GM18867 (cell line): ENCODE measurements around the gene IQCK.

Experiments used
- ATAC-seq: cut with Tn5 transposase; IDR thresholded peaks from one replicate; pipeline ENCODE4 v1.9.1; 2021; ENCODE audit warnings: mild to moderate bottlenecking, moderate library complexity; ENCODE audit not compliant: unreplicated experiment

IQCK gene

GRCh38 chr16:19833581-19833980 is 115.5 kb downstream of the IQCK start:
- no peak for ATAC-seq

DNA sequence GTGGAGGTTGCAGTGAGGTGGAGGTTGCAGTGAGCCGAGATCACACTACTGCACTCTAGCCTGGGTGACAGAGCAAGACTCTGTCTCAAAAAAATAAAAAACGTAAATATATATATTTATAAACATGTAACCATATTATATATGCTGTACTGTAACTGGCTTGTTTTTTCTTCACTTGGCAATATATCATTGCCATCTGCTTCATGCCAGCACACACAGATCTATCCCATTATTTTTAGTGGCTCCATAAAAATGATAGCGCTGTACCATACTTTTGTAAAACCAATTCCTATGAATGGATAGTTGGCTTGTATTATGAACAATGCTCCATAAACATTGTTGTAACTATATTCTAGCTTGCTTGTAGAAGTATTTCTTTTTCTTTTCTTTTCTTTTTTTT is 117.1 kb downstream of the IQCK start:
- no peak for ATAC-seq

GRCh38 chr16:19835968-19836421 is 117.9 kb downstream of the IQCK start:
- no peak for ATAC-seq

DNA sequence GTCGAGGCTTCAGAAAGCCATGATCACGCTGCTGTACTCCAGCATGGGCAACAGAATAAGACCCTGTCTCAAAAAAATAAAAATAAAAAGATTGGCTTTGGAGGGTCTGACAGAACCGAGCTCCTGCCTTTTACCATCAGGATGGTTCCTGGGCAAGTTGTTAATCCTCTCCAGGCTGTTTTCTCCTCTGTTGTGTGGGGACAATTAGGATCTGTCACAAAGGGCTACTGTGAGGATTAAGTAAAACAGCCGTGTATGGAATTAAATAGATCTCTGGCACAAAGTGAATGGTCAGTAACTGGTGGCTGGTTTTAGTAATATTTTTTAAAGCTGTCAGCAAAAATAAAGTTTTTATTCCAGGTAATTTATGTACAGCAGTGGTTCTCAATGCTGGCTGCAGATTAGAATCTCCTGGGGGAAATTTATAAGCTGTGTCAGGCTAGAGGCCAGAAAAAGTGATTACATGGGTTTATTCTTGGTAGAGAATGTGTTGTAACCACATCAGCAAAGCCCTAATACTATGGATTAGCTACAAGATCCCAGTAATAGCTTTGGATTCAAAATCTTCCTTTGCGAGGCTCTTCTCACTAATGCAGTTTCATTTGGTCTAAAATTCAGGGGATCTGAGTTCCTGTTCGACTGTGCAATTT is 119.4 kb downstream of the IQCK start:
- no peak for ATAC-seq

- no peak for ATAC-seq
Observed at GRCh38 chr16:19837984-19838707, 120.1 kb downstream of the IQCK start.

GRCh38 chr16:19840524-19841110 is 122.5 kb downstream of the IQCK start:
- ATAC-seq = no peak

DNA sequence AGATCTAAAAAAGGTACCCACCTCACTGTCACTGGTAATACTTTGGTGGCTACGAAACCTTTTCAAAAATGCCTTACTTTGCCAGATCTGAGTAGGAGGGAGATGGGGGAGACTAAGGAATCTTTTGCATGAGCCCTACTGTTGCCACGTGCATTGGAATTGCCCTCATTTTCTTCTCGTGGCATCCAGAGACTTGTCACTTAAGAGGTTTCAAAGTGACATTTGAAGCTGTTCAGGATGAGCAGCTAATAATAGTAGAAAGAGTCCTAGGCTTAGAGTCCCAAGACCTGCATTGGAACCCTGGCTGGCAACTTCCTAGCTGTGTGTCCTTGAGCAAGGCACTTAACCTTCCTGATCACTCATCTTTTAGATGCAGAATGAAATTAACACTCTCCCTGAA is 123.1 kb downstream of the IQCK start:
- no peak for ATAC-seq

DNA sequence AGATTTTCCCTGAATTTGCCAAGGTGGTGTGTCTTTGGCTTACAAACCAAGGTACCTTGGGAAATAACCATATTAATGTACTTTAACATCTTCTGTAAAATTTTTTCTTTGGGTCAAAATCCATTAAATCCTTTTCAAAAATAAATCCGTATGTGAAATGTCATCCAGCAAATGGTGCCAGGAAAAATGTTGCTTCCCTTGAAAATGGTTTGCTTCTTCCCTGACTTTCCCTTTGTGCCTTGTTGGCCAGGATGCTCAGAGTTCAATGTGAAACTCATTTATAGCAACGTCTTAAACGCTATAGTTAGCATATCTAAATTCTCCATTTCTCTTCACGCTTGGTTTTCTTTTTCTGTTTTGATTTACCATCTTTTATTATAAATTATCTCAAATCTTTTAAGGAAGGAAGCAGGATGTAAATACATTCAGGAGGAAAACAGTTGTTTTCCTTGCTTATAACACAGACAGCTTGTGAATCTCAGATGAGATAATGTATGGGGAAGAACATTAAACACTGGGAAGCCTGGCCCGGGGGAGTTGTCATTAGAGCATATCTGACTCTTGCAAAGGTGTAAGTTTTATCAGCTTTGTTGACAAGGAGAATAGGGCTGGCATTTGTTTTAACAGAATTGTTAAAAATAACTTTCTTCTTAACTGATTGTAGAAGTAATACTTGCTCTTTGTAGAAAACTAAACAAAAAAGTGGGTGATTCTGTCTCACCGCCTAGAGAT is 124.5 kb downstream of the IQCK start:
- no peak for ATAC-seq

DNA sequence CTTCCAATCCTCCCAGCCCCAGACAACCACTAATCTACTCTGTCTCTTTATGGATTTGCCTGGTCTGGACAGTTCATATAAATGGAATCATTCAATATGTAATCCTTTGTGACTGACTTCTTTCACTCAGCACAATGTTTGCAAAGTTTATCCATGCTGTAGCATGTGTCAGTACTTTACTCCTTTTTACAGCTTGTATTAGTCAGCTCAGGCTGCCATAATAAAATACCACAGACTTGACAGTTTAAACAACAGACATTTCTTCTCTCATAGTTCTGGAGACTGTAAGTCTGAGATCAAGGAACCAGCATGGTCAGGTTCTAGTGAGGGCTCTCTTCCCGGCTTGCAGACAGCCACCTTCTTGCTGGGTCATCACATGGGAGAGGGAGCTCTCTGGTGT is 125.3 kb downstream of the IQCK start:
- no peak for ATAC-seq

- no peak for ATAC-seq
Observed at GRCh38 chr16:19844945-19845641, 127.0 kb downstream of the IQCK start.

GRCh38 chr16:19846436-19846835 is 128.4 kb downstream of the IQCK start:
- no peak for ATAC-seq

DNA sequence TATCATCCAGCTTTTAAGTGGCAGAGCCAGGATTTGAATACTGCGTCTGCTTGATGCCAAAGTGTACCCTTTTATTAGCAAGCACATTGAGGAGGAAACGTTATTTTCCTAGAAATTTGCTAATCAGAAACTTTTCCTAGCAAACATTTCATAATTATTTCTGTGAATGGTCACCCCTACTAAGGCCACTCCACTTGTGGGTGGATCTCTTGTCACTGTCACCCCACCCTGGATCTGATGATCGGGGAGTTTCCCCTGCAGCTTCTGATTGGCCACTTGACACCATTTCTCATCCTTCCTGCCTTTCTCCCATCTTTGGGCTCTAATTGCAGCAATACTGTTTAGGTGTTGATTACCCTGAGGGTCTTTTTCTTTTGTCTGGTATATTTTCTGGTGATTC is 130.7 kb downstream of the IQCK start:
- no peak for ATAC-seq

- no peak for ATAC-seq
Observed at GRCh38 chr16:19850131-19850817, 132.2 kb downstream of the IQCK start.

DNA sequence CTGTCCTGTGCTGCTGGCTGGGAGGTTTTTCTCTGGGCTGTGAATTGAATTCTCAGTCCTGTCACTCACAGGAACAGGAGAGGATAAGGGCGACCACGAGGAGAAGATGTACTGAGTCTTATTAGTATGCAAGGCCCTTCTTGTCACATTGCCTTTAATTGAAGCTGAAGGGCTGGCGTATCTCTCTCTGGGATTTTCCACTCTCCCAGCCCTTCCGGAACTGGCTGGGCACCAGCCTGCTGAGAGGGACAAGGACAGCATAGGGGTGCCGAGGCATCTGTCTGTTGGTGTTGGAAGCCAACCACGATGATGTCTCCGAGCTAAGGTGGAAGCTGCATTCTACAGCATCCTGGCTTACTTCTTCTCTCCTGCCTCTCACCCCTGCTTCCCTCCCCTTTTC is 133.4 kb downstream of the IQCK start:
- no peak for ATAC-seq

GRCh38 chr16:19853132-19853741 is 135.2 kb downstream of the IQCK start:
- no peak for ATAC-seq

- ATAC-seq = no peak
Observed at GRCh38 chr16:19853742-19854542, 135.9 kb downstream of the IQCK start.

GRCh38 chr16:19854543-19854876 is 136.4 kb downstream of the IQCK start:
- no peak for ATAC-seq

GRCh38 chr16:19856120-19856519 is 138.0 kb downstream of the IQCK start:
- ATAC-seq = no peak

DNA sequence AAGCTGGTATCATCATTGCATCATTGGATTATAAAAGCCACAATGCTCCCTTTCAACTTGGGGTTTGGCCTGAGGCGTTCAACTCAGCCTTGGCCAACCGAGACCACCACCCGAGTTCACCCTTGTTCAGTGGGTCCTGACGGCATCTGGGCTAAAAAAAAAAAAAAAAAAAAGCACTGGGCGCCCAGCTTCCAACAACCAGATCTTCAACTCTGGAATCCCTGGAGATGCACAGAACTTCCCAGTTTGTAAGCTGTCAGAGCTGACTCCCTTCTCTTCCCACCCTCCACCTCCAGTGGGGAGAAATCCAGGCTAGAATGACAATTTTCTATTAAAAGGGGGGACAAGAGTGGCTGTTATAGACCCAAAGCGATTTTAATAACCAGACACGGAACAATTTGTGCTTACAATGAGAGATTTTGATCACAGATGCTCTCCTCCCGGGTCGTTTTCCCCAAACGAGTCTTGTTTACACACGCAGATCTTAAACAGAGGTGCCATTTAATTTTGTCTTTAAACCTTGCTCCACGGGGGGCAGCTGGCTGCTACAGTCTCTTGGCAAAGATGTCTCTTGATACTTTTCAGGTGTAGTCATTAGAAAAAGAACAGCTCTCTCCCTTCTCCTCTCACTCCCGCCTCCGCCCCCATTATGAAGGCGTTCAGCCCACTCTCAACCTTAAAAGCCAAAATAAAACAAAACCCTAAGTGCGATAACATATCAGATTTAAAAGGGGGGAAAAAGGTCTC is 139.7 kb downstream of the IQCK start:
- ATAC-seq = no peak
